HL-60 (cell line): ENCODE measurements around the gene GON4L.
A peak's percentile ranks its signal among the peaks of the same experiment; 100 is the strongest.

Experiments used
- DNase-seq, 2 experiments: peaks; one replicate each; pipeline ENCODE4 v3.0.0-alpha.2; 2010 to 2020; ENCODE audit warnings: low read depth in 1 of 2, low spot score in 1 of 2
- H3K27ac ChIP-seq: fragments of 250-450 bp; sonication (Bioruptor Pico); replicated peaks from 2 replicates; pipeline ENCODE4 v1.5.1; 2020; ENCODE audit warnings: mild to moderate bottlenecking, moderate library complexity
- H3K27me3 ChIP-seq: fragments of 250-450 bp; sonication (Bioruptor Pico); 2 replicates; pipeline ENCODE4 v1.5.1; 2021; ENCODE audit warnings: mild to moderate bottlenecking, moderate library complexity; ENCODE audit not compliant: insufficient read depth, poor library complexity, severe bottlenecking
- H3K4me3 ChIP-seq: replicated peaks from 2 replicates; pipeline ENCODE4 v1.5.1; 2011; ENCODE audit warnings: mild to moderate bottlenecking, control low read depth, low read length; ENCODE audit not compliant: insufficient read depth
- CTCF ChIP-seq: IDR thresholded peaks from one replicate; pipeline ENCODE4 v1.5.1; 2011; ENCODE audit warnings: low read length, control low read depth, inconsistent platforms; ENCODE audit not compliant: insufficient read depth
- GABPA ChIP-seq: IDR thresholded peaks from 2 replicates; pipeline ENCODE4 v1.6.1; 2012; ENCODE audit warnings: low read depth
- POLR2AphosphoS5 ChIP-seq: IDR thresholded peaks from 2 replicates; pipeline ENCODE4 v1.6.1; 2012; ENCODE audit warnings: low read depth
- REST ChIP-seq: IDR thresholded peaks from 2 replicates; pipeline ENCODE4 v1.6.1; 2012; ENCODE audit warnings: low read depth; ENCODE audit not compliant: insufficient replicate concordance
- SPI1 ChIP-seq: IDR thresholded peaks from 2 replicates; pipeline ENCODE4 v1.6.1; 2012; ENCODE audit warnings: low read depth, mild to moderate bottlenecking, borderline replicate concordance

Gene GON4L

GRCh38 chr1:155744711-155745283 is 112.2 kb downstream of the GON4L start:
- peak overlapping the region; percentile 64 for H3K27ac ChIP-seq
- peak overlapping the region; percentile 44 for H3K4me3 ChIP-seq
- H3K27me3 ChIP-seq = no peaks in the 10 kb centered on the region
- TF ChIP-seq CTCF = no peak
- no peak for TF ChIP-seq SPI1
- no peak for TF ChIP-seq REST
- TF ChIP-seq GABPA = no peak
- no peak for TF ChIP-seq POLR2AphosphoS5
- no peak for DNase-seq

- Histone ChIP-seq H3K27ac (no peak overlapping the region), H3K4me3 (no peak overlapping the region), H3K27me3 (no peaks in the 10 kb centered on the region)
- no peak for TF ChIP-seq SPI1
- 0 out of 2 replicates have a peak, but pooled peaks have one; percentile 3 for TF ChIP-seq POLR2AphosphoS5
- no peak for DNase-seq
Observed at GRCh38 chr1:155741908-155742307, 115.1 kb downstream of the GON4L start.

- Histone ChIP-seq H3K27ac (no peak overlapping the region), H3K27me3 (no peaks in the 10 kb centered on the region), H3K4me3 (no peak overlapping the region)
- no peak for DNase-seq
- no peak for TF ChIP-seq REST
- no peak for TF ChIP-seq SPI1
- no peak for TF ChIP-seq CTCF
- no peak for TF ChIP-seq GABPA
- TF ChIP-seq POLR2AphosphoS5 = no peak
Observed at GRCh38 chr1:155740995-155741394, 116.0 kb downstream of the GON4L start.

GRCh38 chr1:155729031-155729898 is 127.7 kb downstream of the GON4L start:
- Histone ChIP-seq H3K27me3 (no peaks in the 10 kb centered on the region), H3K27ac (no peak overlapping the region), H3K4me3 (no peak overlapping the region)
- TF ChIP-seq POLR2AphosphoS5 = no peak
- TF ChIP-seq CTCF = peak; percentile 32
- DNase-seq = peak in 1 of 2 experiments; percentile 54
